HepG2 (cell line): ENCODE results near the gene GPR89A. TPM values are rescaled to one million over a fixed set of nuclear protein-coding genes. Genes with fewer than 3 reads are reported as not detected.
A peak's percentile ranks its signal among the peaks of the same experiment; 100 is the strongest.

Experiments used
- HMG20A ChIP-seq: IDR thresholded peaks from 2 replicates; pipeline ENCODE4 v1.6.1; 2016; ENCODE audit warnings: borderline replicate concordance
- HMGXB3 ChIP-seq: sonication (generic); formaldehyde crosslinking; IDR thresholded peaks from 2 replicates; pipeline ENCODE4 v1.4.0; 2020; ENCODE audit warnings: missing genetic modification reagents, borderline replicate concordance
- HNF1B ChIP-seq: sonication (generic); formaldehyde crosslinking; IDR thresholded peaks from 2 replicates; pipeline ENCODE4 v1.5.1; 2020; ENCODE audit warnings: mild to moderate bottlenecking, moderate library complexity, missing genetic modification reagents
- PREB ChIP-seq: sonication (generic); formaldehyde crosslinking; IDR thresholded peaks from 2 replicates; pipeline ENCODE4 v1.4.0; 2020; ENCODE audit warnings: missing genetic modification reagents
- RARG ChIP-seq: sonication (generic); formaldehyde crosslinking; IDR thresholded peaks from 2 replicates; pipeline ENCODE4 v1.4.0; 2020; ENCODE audit warnings: low read depth, mild to moderate bottlenecking, missing genetic modification reagents
- SATB2 ChIP-seq: sonication (generic); formaldehyde crosslinking; IDR thresholded peaks from 2 replicates; pipeline ENCODE4 v1.5.0; 2020; ENCODE audit warnings: missing genetic modification reagents
- THAP8 ChIP-seq: sonication (generic); formaldehyde crosslinking; IDR thresholded peaks from 2 replicates; pipeline ENCODE4 v1.5.1; 2020; ENCODE audit warnings: missing genetic modification reagents, mild to moderate bottlenecking, borderline replicate concordance
- ZMYM2 ChIP-seq: sonication (generic); formaldehyde crosslinking; IDR thresholded peaks from 2 replicates; pipeline ENCODE4 v1.8.0; 2022; ENCODE audit warnings: mild to moderate bottlenecking, missing genetic modification reagents
- ZNF354B ChIP-seq: sonication (generic); formaldehyde crosslinking; IDR thresholded peaks from 2 replicates; pipeline ENCODE4 v1.8.0; 2022; ENCODE audit warnings: mild to moderate bottlenecking, missing genetic modification reagents
- ZNF512B ChIP-seq: sonication (generic); formaldehyde crosslinking; IDR thresholded peaks from 2 replicates; pipeline ENCODE4 v1.5.1; 2020; ENCODE audit warnings: missing genetic modification reagents, mild to moderate bottlenecking, borderline replicate concordance
- ZNF513 ChIP-seq: sonication (generic); formaldehyde crosslinking; conservative IDR thresholded peaks from 2 replicates; pipeline ENCODE4 v1.5.0; 2020; ENCODE audit warnings: missing genetic modification reagents
- ZNF557 ChIP-seq: sonication (generic); formaldehyde crosslinking; IDR thresholded peaks from 2 replicates; pipeline ENCODE4 v1.4.0; 2020; ENCODE audit warnings: missing genetic modification reagents
- polyA plus RNA-seq, 8 experiments: library from polyadenylated mRNA; depleted of rRNA in 3 of 8; stranded (reverse) in 7 of 8; unstranded in 1 of 8; fragments of >200 nt; fragmentation: Illumina TruSeq in 4 of 8; extraction: Trizol in 4 of 8; gene quantifications; 2 replicates each; pipeline versions ENCODE4 v1.2.1 to v1.2.3, GENCODE V29; 2011 to 2016; ENCODE audit warnings: low read depth in 4 of 8, missing spikeins in 1 of 8, mixed read lengths in 1 of 8; ENCODE audit not compliant: insufficient read depth in 1 of 8
- total RNA-seq, 5 experiments: library from RNA; depleted of rRNA; stranded (reverse); fragments of >200 nt; fragmentation: Illumina TruSeq; extraction: Trizol; gene quantifications; 2 replicates each; pipeline ENCODE4 v1.2.3, GENCODE V29; 2016; ENCODE audit warnings: low read depth in 1 of 5

Gene GPR89A
- total and polyA plus RNA-seq, 2 of the 13 experiments (the other 11 are each of a cell fraction or from before 2014, with no cell fraction given), result 23.4 to 32.6 TPM

GRCh38 chr1:145707183-145707867 is 99.5 kb downstream of the GPR89A start, which contains the start of gene PDZK1 (continued):
- TF ChIP-seq ZNF512B (CRISPR knock-in tag) (no peak), HMG20A (CRISPR knock-in tag) (no peak), HNF1B (peak; percentile 90), ZNF513 (no peak), PREB (no peak), ZNF354B (no peak), RARG (CRISPR knock-in tag) (no peak), THAP8 (CRISPR knock-in tag) (no peak), ZMYM2 (CRISPR knock-in tag) (no peak), HMGXB3 (CRISPR knock-in tag) (no peak), SATB2 (CRISPR knock-in tag) (0 out of 2 replicates have a peak, but pooled peaks have one; percentile 30), ZNF557 (no peak)
